HCT116 (cell line): ENCODE data around the gene ELK3. TPM values are rescaled to one million over a fixed set of nuclear protein-coding genes. Genes with fewer than 3 reads are reported as not detected.

ENCODE experiments used
- ATAC-seq: fragments of 200-7000 bp; cut with Tn5 transposase; 2 replicates; pipeline ENCODE4 v1.9.1; 2020; ENCODE audit warnings: mild to moderate bottlenecking, moderate library complexity
- BruUV-seq: library from RNA; stranded (reverse); fragments of 400-500 nt; replicated peaks from 2 replicates; lab custom pipeline; 2021; lab: Mats Ljungman, UMichigan
- CTCF ChIA-PET: fragments of 300-600 bp; sonication (Branson Sonifier 250); formaldehyde crosslinking; loops from one replicate; lab custom pipeline; 2021; ENCODE audit warnings: antibody characterized with exemption; lab: Charles Lee
- POLR2A ChIA-PET: fragments of 300-600, 350-600 bp; sonication (Branson Sonifier 250); formaldehyde crosslinking; loops from one replicate; lab custom pipeline; 2021; ENCODE audit warnings: antibody characterized with exemption; lab: Charles Lee
- RAD21 ChIA-PET, 2 experiments: fragments of 300-600 bp; sonication (Branson Sonifier 250); formaldehyde crosslinking; loops; one replicate each; lab custom pipeline; 2023; ENCODE audit warnings: low total read pairs in 2 of 2; ENCODE audit not compliant: uncharacterized antibody in 2 of 2, unreplicated experiment in 2 of 2, low non-redundant PET in 1 of 2; lab: Charles Lee
- DNase-seq: peaks from one replicate; pipeline ENCODE4 v3.0.0-alpha.2; 2010; ENCODE audit warnings: low read depth, low spot score
- H2AFZ ChIP-seq: fragments of 200-600 bp; shearing (Covaris generic), sonication (generic); 2 replicates; pipeline ENCODE4 v1.6.1; 2017; ENCODE audit warnings: low read depth, mixed run types, mixed read lengths, antibody characterized with exemption, low read length; ENCODE audit not compliant: poor library complexity, severe bottlenecking
- H3K27ac ChIP-seq: 2 replicates; pipeline ENCODE4 v1.5.1; 2012; ENCODE audit warnings: low read depth, low read length
- H3K27me3 ChIP-seq: fragments of 200-600 bp; sonication (generic); 2 replicates; pipeline ENCODE4 v1.6.1; 2016; ENCODE audit warnings: mixed run types, low read length, mixed read lengths; ENCODE audit not compliant: insufficient read depth
- H3K36me3 ChIP-seq, 2 experiments: fragments of 200-500 bp in 1 of 2; fragments of 200-600 bp in 1 of 2; sonication (Bioruptor generic) in 1 of 2; sonication (generic) in 1 of 2; 2 replicates each; pipeline versions ENCODE4 v1.5.1 to v1.6.1; 2014 to 2016; ENCODE audit warnings: low read length in 2 of 2, inconsistent platforms in 1 of 2, mixed read lengths in 1 of 2, mixed run types in 1 of 2; ENCODE audit not compliant: insufficient read depth in 2 of 2, control insufficient read depth in 1 of 2
- H3K4me1 ChIP-seq, 2 experiments: fragments of 200-600 bp in 1 of 2; sonication (generic) in 1 of 2; 2 replicates each; pipeline versions ENCODE4 v1.5.1 to v1.6.1; 2012 to 2017; ENCODE audit warnings: low read length in 2 of 2, inconsistent platforms in 1 of 2, mild to moderate bottlenecking in 1 of 2, mixed read lengths in 1 of 2, mixed run types in 1 of 2, moderate library complexity in 1 of 2; ENCODE audit not compliant: insufficient read depth in 2 of 2, control insufficient read depth in 1 of 2
- H3K4me2 ChIP-seq: fragments of 200-600 bp; sonication (generic); 2 replicates; pipeline ENCODE4 v1.6.1; 2017; ENCODE audit warnings: mixed run types, low read length, mixed read lengths
- H3K4me3 ChIP-seq, 2 experiments: fragments of 200-600 bp in 1 of 2; sonication (generic) in 1 of 2; replicated peaks in 1 of 2; 2 replicates each; pipeline ENCODE4 v1.5.1; 2011 to 2016; ENCODE audit warnings: low read length in 2 of 2, control low read depth in 1 of 2, low read depth in 1 of 2, mild to moderate bottlenecking in 1 of 2, mixed read lengths in 1 of 2, mixed run types in 1 of 2
- H3K79me2 ChIP-seq: fragments of 200-600 bp; sonication (generic); 2 replicates; pipeline ENCODE4 v1.6.1; 2017; ENCODE audit warnings: mild to moderate bottlenecking, mixed run types, low read length, moderate library complexity, mixed read lengths; ENCODE audit not compliant: insufficient read depth
- H3K9ac ChIP-seq: fragments of 200-600 bp; sonication (generic); 2 replicates; pipeline ENCODE4 v1.6.1; 2016; ENCODE audit warnings: low read length, mixed read lengths
- H3K9me2 ChIP-seq: fragments of 200-600 bp; sonication (generic), shearing (Covaris generic); 2 replicates; pipeline ENCODE4 v1.6.1; 2017; ENCODE audit warnings: mixed run types, mild to moderate bottlenecking, moderate library complexity; ENCODE audit not compliant: insufficient read depth
- H3K9me3 ChIP-seq, 2 experiments: fragments of 200-500 bp in 1 of 2; fragments of 200-600 bp in 1 of 2; sonication (Bioruptor generic) in 1 of 2; sonication (generic) in 1 of 2; 2 replicates each; pipeline ENCODE4 v1.6.1; 2014 to 2017; ENCODE audit warnings: low read length in 2 of 2, mixed read lengths in 2 of 2, inconsistent platforms in 1 of 2, low read depth in 1 of 2, mild to moderate bottlenecking in 1 of 2, mixed run types in 1 of 2, moderate library complexity in 1 of 2; ENCODE audit not compliant: control insufficient read depth in 1 of 2, insufficient read depth in 1 of 2
- H4K20me1 ChIP-seq: fragments of 200-600 bp; sonication (generic), shearing (Covaris generic); 2 replicates; pipeline ENCODE4 v1.6.1; 2017; ENCODE audit warnings: mixed run types, mild to moderate bottlenecking, moderate library complexity; ENCODE audit not compliant: insufficient read depth
- ATF3 ChIP-seq: IDR thresholded peaks from 2 replicates; pipeline ENCODE4 v1.6.1; 2012
- CBX3 ChIP-seq: IDR thresholded peaks from 2 replicates; pipeline ENCODE4 v1.6.1; 2012; ENCODE audit warnings: low read depth
- CTCF ChIP-seq, 3 experiments: fragments of 200-600 bp in 1 of 3; sonication (generic) in 1 of 3; IDR thresholded peaks in 2 of 3; conservative IDR thresholded peaks in 1 of 3; 2 replicates each; pipeline ENCODE4 v1.5.1; 2012 to 2017; ENCODE audit warnings: low read depth in 2 of 3, low read length in 2 of 3, antibody characterized with exemption in 1 of 3, borderline replicate concordance in 1 of 3, control low read depth in 1 of 3, mild to moderate bottlenecking in 1 of 3, mixed read lengths in 1 of 3, mixed run types in 1 of 3, moderate library complexity in 1 of 3; ENCODE audit not compliant: insufficient read depth in 1 of 3
- EGR1 ChIP-seq: IDR thresholded peaks from 2 replicates; pipeline ENCODE4 v1.6.1; 2012; ENCODE audit warnings: low read depth
- ELF1 ChIP-seq: IDR thresholded peaks from 2 replicates; pipeline ENCODE4 v1.6.1; 2012; ENCODE audit warnings: low read depth, borderline replicate concordance
- EZH2 ChIP-seq: fragments of 200-600 bp; sonication (generic); IDR thresholded peaks from 2 replicates; pipeline ENCODE4 v1.6.1; 2017; ENCODE audit warnings: antibody characterized with exemption, mixed run types
- EZH2phosphoT487 ChIP-seq: fragments of 200-600 bp; IDR thresholded peaks from 2 replicates; pipeline ENCODE4 v1.6.1; 2018; ENCODE audit warnings: antibody characterized with exemption, borderline replicate concordance
- FOSL1 ChIP-seq: IDR thresholded peaks from 2 replicates; pipeline ENCODE4 v1.6.1; 2012; ENCODE audit warnings: low read depth
- JUND ChIP-seq: IDR thresholded peaks from 2 replicates; pipeline ENCODE4 v1.6.1; 2012
- MAX ChIP-seq: IDR thresholded peaks from 2 replicates; pipeline ENCODE4 v1.6.1; 2012
- POLR2A ChIP-seq: IDR thresholded peaks from 2 replicates; pipeline ENCODE4 v1.7.0; 2011; ENCODE audit warnings: borderline replicate concordance; ENCODE audit not compliant: insufficient read depth, insufficient read length; ENCODE audit errors: extremely low read depth
- POLR2AphosphoS5 ChIP-seq: IDR thresholded peaks from 2 replicates; pipeline ENCODE4 v1.6.1; 2011; ENCODE audit warnings: mild to moderate bottlenecking, low read depth, low read length, moderate library complexity
- SP1 ChIP-seq: IDR thresholded peaks from 2 replicates; pipeline ENCODE4 v1.6.1; 2012; ENCODE audit warnings: low read depth
- SRF ChIP-seq: IDR thresholded peaks from 2 replicates; pipeline ENCODE4 v1.6.1; 2012; ENCODE audit warnings: low read depth
- TCF7L2 ChIP-seq: IDR thresholded peaks from 2 replicates; pipeline ENCODE4 v1.7.0; 2011; ENCODE audit warnings: borderline replicate concordance, inconsistent platforms; ENCODE audit not compliant: insufficient read depth, insufficient read length; ENCODE audit errors: extremely low read depth
- ZBTB33 ChIP-seq: IDR thresholded peaks from 2 replicates; pipeline ENCODE4 v1.6.1; 2011; ENCODE audit warnings: mild to moderate bottlenecking, low read length, moderate library complexity; ENCODE audit not compliant: insufficient replicate concordance; ENCODE audit errors: extremely low read depth
- ZNF274 ChIP-seq: fragments of 200-500 bp; sonication (Bioruptor generic); IDR thresholded peaks from 2 replicates; pipeline ENCODE4 v1.6.1; 2014; ENCODE audit warnings: mild to moderate bottlenecking, low read depth, low read length, inconsistent platforms
- intact Hi-C: fragments of 100-400 bp; cut with micrococcal nuclease; formaldehyde crosslinking; loops from 2 replicates; pipeline ENCODE4 v1.10.0; 2022
- total RNA-seq: library from RNA; stranded (reverse); gene quantifications from one replicate; pipeline ENCODE4 v1.2.1, GENCODE V29; 2021; ENCODE audit not compliant: unreplicated experiment

Gene ELK3
- total RNA-seq, 1 experiment from 2014 or later, result 45.6 TPM

GRCh38 chr12:96237465-96238077 lies 43.4 kb downstream of the ELK3 start:
- DNase-seq, result no peak
- H3K79me2 ChIP-seq, result peaks cover 85% of the 10 kb centered on the region
- no peak overlapping the region for H3K9ac ChIP-seq

More at GRCh38 chr12:96237465-96238077, 43.4 kb downstream of the ELK3 start:
- no peaks in the 10 kb centered on the region for H3K36me3 ChIP-seq
- H3K4me2 ChIP-seq, result no peak overlapping the region
- H3K27me3 ChIP-seq, result no peaks in the 10 kb centered on the region
- H3K4me3 ChIP-seq, result no peak overlapping the region
- no peaks in the 10 kb centered on the region for H4K20me1 ChIP-seq
- RAD21 ChIA-PET, result no interaction called here
- no peak overlapping the region for H3K27ac ChIP-seq
- no TSS peak for BruUV-seq
- H3K4me1 ChIP-seq, result no peaks in the 10 kb centered on the region; a peak in 1 of 4 replicates
- no peak for ATAC-seq
- POLR2A ChIA-PET, result no interaction called here
- no peak overlapping the region for H2AFZ ChIP-seq
- intact Hi-C loops, result no loop called here
- CTCF ChIA-PET, result no interaction called here
- TF ChIP-seq CBX3 (no peak), EGR1 (no peak), CTCF (IDR thresholded peaks at IDR 0.05 in 2 of 3, conservative IDR thresholded peaks at IDR 0.05 in 1 of 3; ENCODE audit: borderline replicate concordance in 1 of 3, insufficient read depth in 1 of 3, low read depth in 2 of 3, low read length in 2 of 3) (no peak), FOSL1 (no peak), POLR2A (no peak), EZH2 (no peak), SRF (no peak), ELF1 (no peak), SP1 (no peak), EZH2phosphoT487 (no peak), TCF7L2 (no peak), ZNF274 (no peak), ZBTB33 (no peak), POLR2AphosphoS5 (no peak), ATF3 (no peak), MAX (no peak), JUND (no peak)
- no peaks in the 10 kb centered on the region for H3K9me3 ChIP-seq
- H3K9me2 ChIP-seq, result no peaks in the 10 kb centered on the region
